SK-N-SH (cell line): Measurements from ENCODE around the gene PTGDS. TPM values are rescaled to one million over a fixed set of nuclear protein-coding genes. Genes with fewer than 3 reads are reported as not detected.

ENCODE experiments used
- CTCF ChIA-PET: fragments of 300-600, 350-600 bp; formaldehyde crosslinking; extraction: SDS; loops from one replicate; lab custom pipeline; 2021; lab: Yijun Ruan, JAX
- POLR2A ChIA-PET: fragments of 350-600 bp; sonication (Branson Sonifier 250); formaldehyde crosslinking; extraction: SDS; loops from one replicate; lab custom pipeline; 2020; ENCODE audit warnings: antibody characterized with exemption, inconsistent platforms; lab: Yijun Ruan, JAX
- DNase-seq: peaks from one replicate; pipeline ENCODE4 v3.0.0; 2012
- H2AFZ ChIP-seq: fragments of 200-600 bp; sonication (generic); 2 replicates; pipeline ENCODE4 v1.8.1; 2016; ENCODE audit warnings: antibody characterized with exemption, mild to moderate bottlenecking, low read depth
- H3F3A ChIP-seq: fragments of 200-600 bp; sonication (generic); replicated peaks from 2 replicates; pipeline ENCODE3; 2016; ENCODE audit warnings: antibody characterized with exemption, mild to moderate bottlenecking; ENCODE audit not compliant: insufficient read depth
- H3K27ac ChIP-seq, 2 experiments: fragments of 200-500 bp in 1 of 2; fragments of 200-600 bp in 1 of 2; sonication (Bioruptor generic) in 1 of 2; sonication (generic), shearing (Covaris generic) in 1 of 2; 2 replicates each; pipeline versions ENCODE4 v1.5.1 to v1.6.1; 2014 to 2016; ENCODE audit warnings: low read depth in 2 of 2, inconsistent platforms in 1 of 2, low read length in 1 of 2, mild to moderate bottlenecking in 1 of 2, mixed read lengths in 1 of 2
- H3K27me3 ChIP-seq: fragments of 200-600 bp; sonication (generic), shearing (Covaris generic); 2 replicates; pipeline ENCODE4 v1.6.1; 2016; ENCODE audit warnings: mixed run types; ENCODE audit not compliant: insufficient read depth
- H3K36me3 ChIP-seq, 2 experiments: fragments of 200-500 bp in 1 of 2; fragments of 200-600 bp in 1 of 2; sonication (Bioruptor generic) in 1 of 2; sonication (generic) in 1 of 2; replicated peaks in 1 of 2; 2 replicates each; pipeline versions ENCODE3 to v1.5.1; 2014 to 2016; ENCODE audit warnings: low read length in 1 of 2, mild to moderate bottlenecking in 1 of 2; ENCODE audit not compliant: insufficient read depth in 2 of 2, control insufficient read depth in 1 of 2
- H3K4me1 ChIP-seq, 2 experiments: fragments of 200-500 bp in 1 of 2; fragments of 200-600 bp in 1 of 2; sonication (Bioruptor generic) in 1 of 2; sonication (generic), shearing (Covaris generic) in 1 of 2; 2 replicates each; pipeline versions ENCODE4 v1.5.1 to v1.6.1; 2014 to 2016; ENCODE audit warnings: low read depth in 1 of 2, low read length in 1 of 2, mixed run types in 1 of 2; ENCODE audit not compliant: insufficient read depth in 2 of 2, control insufficient read depth in 1 of 2
- H3K4me2 ChIP-seq: fragments of 200-600 bp; sonication (generic), shearing (Covaris generic); 2 replicates; pipeline ENCODE4 v1.6.1; 2017; ENCODE audit warnings: mixed run types
- H3K4me3 ChIP-seq, 2 experiments: fragments of 200-500 bp in 1 of 2; fragments of 200-600 bp in 1 of 2; sonication (Bioruptor generic) in 1 of 2; sonication (generic), shearing (Covaris generic) in 1 of 2; 2 replicates each; pipeline versions ENCODE4 v1.5.1 to v1.8.1; 2014 to 2016; ENCODE audit warnings: low read depth in 2 of 2, inconsistent platforms in 1 of 2, low read length in 1 of 2, mild to moderate bottlenecking in 1 of 2, mixed read lengths in 1 of 2, moderate library complexity in 1 of 2
- H3K79me2 ChIP-seq: fragments of 200-600 bp; sonication (generic); 2 replicates; pipeline ENCODE4 v1.8.1; 2017; ENCODE audit warnings: mild to moderate bottlenecking; ENCODE audit not compliant: insufficient read depth
- H3K9ac ChIP-seq: fragments of 200-600 bp; sonication (generic); 2 replicates; pipeline ENCODE4 v1.6.1; 2017; ENCODE audit warnings: mixed run types
- H3K9me2 ChIP-seq: fragments of 200-600 bp; sonication (generic); 2 replicates; pipeline ENCODE4 v1.6.1; 2017; ENCODE audit warnings: mixed run types
- H3K9me3 ChIP-seq: fragments of 200-600 bp; sonication (generic); 2 replicates; pipeline ENCODE4 v1.6.1; 2017; ENCODE audit warnings: mixed run types, mild to moderate bottlenecking, moderate library complexity
- H4K20me1 ChIP-seq: fragments of 200-600 bp; sonication (generic); 2 replicates; pipeline ENCODE4 v1.6.1; 2017; ENCODE audit warnings: mild to moderate bottlenecking, mixed run types; ENCODE audit not compliant: insufficient read depth
- CHD2 ChIP-seq: fragments of 150-350 bp; IDR thresholded peaks from 2 replicates; pipeline ENCODE4 v1.6.1; 2018; ENCODE audit warnings: low read length; ENCODE audit not compliant: partially characterized antibody
- ELF1 ChIP-seq: IDR thresholded peaks from 2 replicates; pipeline ENCODE4 v1.4.0; 2012
- FOXJ3 ChIP-seq: sonication (generic); formaldehyde crosslinking; IDR thresholded peaks from 2 replicates; pipeline ENCODE4 v1.5.1; 2020; ENCODE audit warnings: mild to moderate bottlenecking, missing genetic modification reagents
- FOXM1 ChIP-seq: IDR thresholded peaks from 2 replicates; pipeline ENCODE4 v1.4.0; 2012; ENCODE audit warnings: low read depth, mild to moderate bottlenecking
- GATA2 ChIP-seq: sonication (generic); formaldehyde crosslinking; IDR thresholded peaks from 2 replicates; pipeline ENCODE4 v1.5.0; 2020; ENCODE audit warnings: mild to moderate bottlenecking, missing genetic modification reagents
- JUND ChIP-seq: IDR thresholded peaks from 2 replicates; pipeline ENCODE4 v1.4.0; 2012
- MXI1 ChIP-seq: IDR thresholded peaks from 2 replicates; pipeline ENCODE4 v1.6.1; 2012; ENCODE audit warnings: mild to moderate bottlenecking, low read depth, low read length, improper control_type of control experiment
- NFIC ChIP-seq: IDR thresholded peaks from 2 replicates; pipeline ENCODE4 v1.4.0; 2012; ENCODE audit warnings: borderline replicate concordance
- NRF1 ChIP-seq: IDR thresholded peaks from 2 replicates; pipeline ENCODE4 v1.6.1; 2012; ENCODE audit warnings: low read depth, mild to moderate bottlenecking, low read length
- POLR2AphosphoS5 ChIP-seq: IDR thresholded peaks from 2 replicates; pipeline ENCODE4 v1.6.1; 2012; ENCODE audit warnings: low read depth, low read length
- RAD21 ChIP-seq: IDR thresholded peaks from 2 replicates; pipeline ENCODE4 v1.6.1; 2012; ENCODE audit warnings: mild to moderate bottlenecking, low read length
- RCOR1 ChIP-seq: fragments of 150-350 bp; IDR thresholded peaks from 2 replicates; pipeline ENCODE4 v1.6.1; 2017; ENCODE audit warnings: antibody characterized with exemption, low read length
- RFX5 ChIP-seq: IDR thresholded peaks from 2 replicates; pipeline ENCODE4 v1.6.1; 2012; ENCODE audit warnings: mild to moderate bottlenecking, improper control_type of control experiment, low read length
- RXRA ChIP-seq: IDR thresholded peaks from 2 replicates; pipeline ENCODE4 v1.4.0; 2012; ENCODE audit warnings: low read depth, mild to moderate bottlenecking, borderline replicate concordance
- SIN3A ChIP-seq: IDR thresholded peaks from 2 replicates; pipeline ENCODE4 v1.6.1; 2012; ENCODE audit warnings: low read depth, mild to moderate bottlenecking, low read length, moderate library complexity, borderline replicate concordance
- SMC3 ChIP-seq: IDR thresholded peaks from 2 replicates; pipeline ENCODE4 v1.6.1; 2012; ENCODE audit warnings: low read depth, low read length, improper control_type of control experiment
- TAF1 ChIP-seq: IDR thresholded peaks from 2 replicates; pipeline ENCODE4 v1.6.1; 2012; ENCODE audit warnings: low read depth, mild to moderate bottlenecking, low read length, moderate library complexity, borderline replicate concordance
- TEAD4 ChIP-seq: IDR thresholded peaks from 2 replicates; pipeline ENCODE4 v1.4.0; 2012; ENCODE audit warnings: mild to moderate bottlenecking, borderline replicate concordance; ENCODE audit not compliant: insufficient read depth
- YY1 ChIP-seq: IDR thresholded peaks from 2 replicates; pipeline ENCODE4 v1.4.0; 2012; ENCODE audit warnings: low read depth, mild to moderate bottlenecking
- WGBS: methylation state at CpG from one replicate; pipeline ENCODE4 v1.1.6; 2017; ENCODE audit warnings: low lambda C conversion rate; 5-methylcytosine and 5-hydroxymethylcytosine counted together
- polyA plus RNA-seq, 3 experiments: library from polyadenylated mRNA; depleted of rRNA; stranded (reverse); fragments of >200 nt; gene quantifications; 2 replicates each; pipeline ENCODE4 v1.2.3, GENCODE V29; 2012
- TF ChIP-seq, protein P1 (sequence below): IDR thresholded peaks from 2 replicates; pipeline ENCODE4 v1.6.1; 2012; ENCODE audit warnings: mild to moderate bottlenecking, low read depth, low read length, moderate library complexity

Gene PTGDS
- polyA plus RNA-seq, 1 of the 3 experiments (the other 2 are of a cell fraction): not detected

DNA sequence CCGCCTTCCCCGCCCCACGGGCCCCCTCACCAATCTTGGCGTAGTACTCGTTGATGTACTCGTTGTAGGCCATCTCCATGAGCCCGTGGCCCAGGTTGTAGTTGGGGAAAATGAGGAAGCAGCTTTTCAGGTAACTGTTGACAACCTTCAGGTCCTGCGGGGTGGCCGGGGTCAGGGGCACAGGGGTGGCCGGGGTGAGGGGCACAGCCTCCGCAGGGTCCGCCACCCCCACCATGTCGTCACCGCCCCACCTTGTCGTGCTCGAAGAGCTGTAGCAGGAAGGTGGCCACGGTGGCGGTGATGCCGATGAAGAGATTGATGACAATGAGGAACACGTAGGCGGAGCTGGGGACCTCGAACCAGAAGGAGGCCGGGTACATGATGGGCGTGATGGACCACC lies 33.9 kb downstream of the PTGDS start:
- Histone ChIP-seq H4K20me1 (no peaks in the 10 kb centered on the region), H3K4me3 (no peak overlapping the region), H3K9me3 (no peaks in the 10 kb centered on the region), H3K4me2 (no peak overlapping the region), H3K9ac (no peak overlapping the region), H3K79me2 (no peaks in the 10 kb centered on the region), H3K27me3 (no peaks in the 10 kb centered on the region), H3K9me2 (no peaks in the 10 kb centered on the region), H3K4me1 (no peaks in the 10 kb centered on the region), H3F3A (no peaks in the 10 kb centered on the region), H2AFZ (no peak overlapping the region), H3K36me3 (peaks cover 0 to 15% of the 10 kb centered on the region in 2 experiments), H3K27ac (no peak overlapping the region)
- DNase-seq: no peak
- WGBS: 97% methylated on average over 24 of the region's 24 CpGs
- POLR2A ChIA-PET: no interaction called here
- CTCF ChIA-PET: interaction anchor here (1.1 to 2.2 kb wide), 3 partner anchors 18 to 63 kb away, joined by 3 to 10 read pairs (median 3); no protein-coding TSS in a partner anchor
- TF ChIP-seq FOXM1 (no peak), NFIC (no peak), MXI1 (no peak), RXRA (no peak), CHD2 (no peak), NRF1 (no peak), SMC3 (no peak), ELF1 (no peak), GATA2 (CRISPR knock-in tag) (no peak), JUND (no peak), YY1 (no peak), FOXJ3 (CRISPR knock-in tag) (no peak)
- TF ChIP-seq, protein P1, sequence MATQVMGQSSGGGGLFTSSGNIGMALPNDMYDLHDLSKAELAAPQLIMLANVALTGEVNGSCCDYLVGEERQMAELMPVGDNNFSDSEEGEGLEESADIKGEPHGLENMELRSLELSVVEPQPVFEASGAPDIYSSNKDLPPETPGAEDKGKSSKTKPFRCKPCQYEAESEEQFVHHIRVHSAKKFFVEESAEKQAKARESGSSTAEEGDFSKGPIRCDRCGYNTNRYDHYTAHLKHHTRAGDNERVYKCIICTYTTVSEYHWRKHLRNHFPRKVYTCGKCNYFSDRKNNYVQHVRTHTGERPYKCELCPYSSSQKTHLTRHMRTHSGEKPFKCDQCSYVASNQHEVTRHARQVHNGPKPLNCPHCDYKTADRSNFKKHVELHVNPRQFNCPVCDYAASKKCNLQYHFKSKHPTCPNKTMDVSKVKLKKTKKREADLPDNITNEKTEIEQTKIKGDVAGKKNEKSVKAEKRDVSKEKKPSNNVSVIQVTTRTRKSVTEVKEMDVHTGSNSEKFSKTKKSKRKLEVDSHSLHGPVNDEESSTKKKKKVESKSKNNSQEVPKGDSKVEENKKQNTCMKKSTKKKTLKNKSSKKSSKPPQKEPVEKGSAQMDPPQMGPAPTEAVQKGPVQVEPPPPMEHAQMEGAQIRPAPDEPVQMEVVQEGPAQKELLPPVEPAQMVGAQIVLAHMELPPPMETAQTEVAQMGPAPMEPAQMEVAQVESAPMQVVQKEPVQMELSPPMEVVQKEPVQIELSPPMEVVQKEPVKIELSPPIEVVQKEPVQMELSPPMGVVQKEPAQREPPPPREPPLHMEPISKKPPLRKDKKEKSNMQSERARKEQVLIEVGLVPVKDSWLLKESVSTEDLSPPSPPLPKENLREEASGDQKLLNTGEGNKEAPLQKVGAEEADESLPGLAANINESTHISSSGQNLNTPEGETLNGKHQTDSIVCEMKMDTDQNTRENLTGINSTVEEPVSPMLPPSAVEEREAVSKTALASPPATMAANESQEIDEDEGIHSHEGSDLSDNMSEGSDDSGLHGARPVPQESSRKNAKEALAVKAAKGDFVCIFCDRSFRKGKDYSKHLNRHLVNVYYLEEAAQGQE: no peak

DNA sequence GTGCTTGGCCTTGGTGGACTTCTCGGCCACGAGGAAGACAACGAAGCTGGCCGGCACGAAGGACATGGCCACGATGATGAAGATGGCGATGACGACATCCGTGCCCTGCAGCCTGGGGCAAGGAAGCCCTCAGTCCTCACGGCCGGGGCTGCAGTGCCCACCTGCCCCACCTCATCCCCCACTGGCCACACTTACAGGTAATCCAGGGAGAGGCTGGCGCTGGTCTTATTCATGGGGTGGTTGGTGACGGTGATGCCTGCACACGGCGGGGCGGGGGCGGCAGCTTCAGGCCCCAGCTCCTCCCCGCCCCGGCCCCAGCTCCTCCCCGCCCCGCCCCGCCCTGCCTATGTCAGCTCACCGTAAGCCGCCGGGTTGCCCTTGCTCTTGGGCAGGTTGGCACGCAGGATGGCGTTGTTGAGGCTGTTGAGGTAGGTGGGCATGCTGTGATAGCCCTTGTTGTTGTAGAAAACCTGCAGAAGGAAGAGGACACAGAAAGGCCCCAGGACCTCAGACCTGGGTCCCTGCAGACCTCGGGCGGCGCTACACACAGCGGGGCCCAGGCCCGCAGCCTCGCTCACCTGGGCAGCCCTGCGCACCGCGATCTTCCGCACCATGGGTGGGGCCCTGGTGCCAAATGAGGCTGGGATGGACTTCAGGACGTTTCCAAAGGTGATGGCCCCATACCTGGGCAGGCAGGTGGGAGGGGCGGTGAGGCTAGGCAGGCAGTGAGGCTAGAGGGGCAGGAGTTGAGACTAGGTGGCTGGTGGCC lies 34.8 kb downstream of the PTGDS start:
- no peaks in the 10 kb centered on the region for H3K9me3 ChIP-seq
- no peaks in the 10 kb centered on the region for H3K4me1 ChIP-seq
- H3K9ac ChIP-seq: no peak overlapping the region
- no peaks in the 10 kb centered on the region for H3K27me3 ChIP-seq
- H4K20me1 ChIP-seq: no peaks in the 10 kb centered on the region
- peaks cover 0 to 22% of the 10 kb centered on the region in 2 experiments for H3K36me3 ChIP-seq
- H3K27ac ChIP-seq: no peak overlapping the region
- H3K4me2 ChIP-seq: no peak overlapping the region
- POLR2A ChIA-PET: no interaction called here
- CTCF ChIA-PET: interaction anchor here (1.1 to 2.2 kb wide), 4 partner anchors 17 to 64 kb away, joined by 3 to 10 read pairs (median 3); no protein-coding TSS in a partner anchor
- no peaks in the 10 kb centered on the region for H3F3A ChIP-seq
- H2AFZ ChIP-seq: no peak overlapping the region
- no peak for DNase-seq
- no peak overlapping the region for H3K4me3 ChIP-seq
- H3K79me2 ChIP-seq: no peaks in the 10 kb centered on the region
- WGBS: 92% methylated on average over 17 of the region's 39 CpGs
- H3K9me2 ChIP-seq: no peaks in the 10 kb centered on the region
- no peak for TF ChIP-seq TEAD4
- TF ChIP-seq POLR2AphosphoS5: no peak
- TF ChIP-seq ELF1: no peak
- no peak for TF ChIP-seq MXI1
- TF ChIP-seq FOXM1: no peak
- no peak for TF ChIP-seq TAF1
- no peak for TF ChIP-seq RAD21
- TF ChIP-seq, protein P1: no peak
- no peak for TF ChIP-seq SIN3A
- TF ChIP-seq RXRA: no peak
- TF ChIP-seq JUND: no peak
- TF ChIP-seq NFIC: no peak
- TF ChIP-seq NRF1: no peak
- TF ChIP-seq RFX5: no peak
- TF ChIP-seq RCOR1: no peak
